Testis (tissue), 3 donors: ENCODE measurements around the gene FOXO6. TPM values are rescaled to one million over a fixed set of nuclear protein-coding genes. Genes with fewer than 3 reads are reported as not detected.

Experiments
- DNase-seq: peaks from one replicate; pipeline ENCODE4 v3.0.0-alpha.2; 2019
- H3K27ac ChIP-seq, 2 donors: fragments of 200-600 bp; sonication (generic); one replicate each; pipeline ENCODE4 v1.5.1; 2019
- H3K27me3 ChIP-seq: fragments of 200-600 bp; sonication (generic); one replicate; pipeline ENCODE4 v1.5.1; 2019
- H3K36me3 ChIP-seq: fragments of 200-600 bp; sonication (generic); one replicate; pipeline ENCODE4 v1.5.1; 2017; ENCODE audit warnings: low read depth; ENCODE audit errors: missing control alignments
- H3K4me1 ChIP-seq: fragments of 200-600 bp; sonication (generic); one replicate; pipeline ENCODE4 v1.5.1; 2019
- H3K4me3 ChIP-seq, 2 donors: fragments of 200-600 bp; sonication (generic); one replicate each; pipeline ENCODE4 v1.5.1; 2017 to 2019
- H3K9me3 ChIP-seq: fragments of 200-600 bp; sonication (generic); one replicate; pipeline ENCODE4 v1.5.1; 2017
- CTCF ChIP-seq, 3 experiments: fragments of 450-650 bp in 2 of 3; fragments of 200-600 bp in 1 of 3; sonication (generic) in 1 of 3; IDR thresholded peaks; one replicate each; pipeline ENCODE4 v1.5.1; 2016 to 2019; ENCODE audit warnings: antibody characterized with exemption in 3 of 3, mild to moderate bottlenecking in 2 of 3, moderate library complexity in 1 of 3
- POLR2A ChIP-seq: fragments of 450-650 bp; IDR thresholded peaks from one replicate; pipeline ENCODE4 v1.6.1; 2017; ENCODE audit warnings: antibody characterized with exemption, mild to moderate bottlenecking, moderate library complexity
- WGBS, 2 donors: methylation state at CpG; one replicate each; pipeline ENCODE4 v1.1.5; 2018; 5-methylcytosine and 5-hydroxymethylcytosine counted together
- intact Hi-C: fragments of 100-400 bp; cut with DNase I; formaldehyde crosslinking; loops from one replicate; pipeline ENCODE4 v1.15.1; 2023; ENCODE audit warnings: low total_unique reads
- polyA plus RNA-seq: library from polyadenylated mRNA; stranded (reverse); fragments of 350-450 nt; fragmentation: Illumina TruSeq; extraction: RNeasy Lipid Tissue Mini Kit (QIAGEN cat#74804); gene quantifications from one replicate; pipeline ENCODE4 v1.2.3, GENCODE V29; 2014; ENCODE audit warnings: low read depth, low replicate concordance; ENCODE audit not compliant: insufficient read depth
- total RNA-seq, 2 donors: library from RNA; depleted of rRNA; stranded (reverse); fragments of >200 nt; gene quantifications; one replicate each; pipeline ENCODE4 v1.2.3, GENCODE V29; 2016

The FOXO6 gene
- total and polyA plus RNA-seq, 3 donors from 2014 or later = 2.4 to 4.5 (median 3.8) TPM

GRCh38 chr1:41431490-41432350 lies 70.5 kb downstream of the FOXO6 start:
- Histone ChIP-seq H3K4me3 (no peak overlapping the region), H3K27ac (no peak overlapping the region), H3K27me3 (no peaks in the 10 kb centered on the region), H3K9me3 (no peaks in the 10 kb centered on the region), H3K4me1 (peaks cover 20% of the 10 kb centered on the region), H3K36me3 (no peaks in the 10 kb centered on the region)
- no peak for TF ChIP-seq CTCF (IDR thresholded peaks at IDR 0.05)
- no peak for TF ChIP-seq POLR2A
- WGBS, 2 donors = 70 to 85% methylated on average over 9 to 20 of the region's 20 CpGs
- intact Hi-C loops = no loop called here
- peak; percentile 39 for DNase-seq

Other genes starting within 250 kb of the FOXO6 start
- 10 to 100 TPM; 60.8 to 79.7 TPM for gene SCMH1, start 119.1 kb upstream of the FOXO6 start, total RNA-seq
- gene SCMH1, start 119.1 kb upstream of the FOXO6 start, polyA plus RNA-seq = 79.0 TPM
- gene EDN2, start 123.2 kb downstream of the FOXO6 start, total RNA-seq = not detected
- not detected for gene EDN2, start 123.2 kb downstream of the FOXO6 start, polyA plus RNA-seq